ENCODE measurements around the gene STK32B.
"Not testable (repeated sequence)": the region's sequence is repeated elsewhere in the genome, so short reads cannot be mapped to it uniquely, and the experiment has no call there.

GRCh38 chr4:5298000-5298787 lies 246.9 kb downstream of the STK32B start:
- TF ChIP-seq EZH2 (IDR thresholded peaks at IDR 0.05; ENCODE audit: low read length, unreplicated experiment); CTCF (conservative IDR thresholded peaks at IDR 0.05; ENCODE audit: low read depth, low read length); EZH2phosphoT487 (IDR thresholded peaks at IDR 0.05; ENCODE audit: borderline replicate concordance, low read length): not testable (repeated sequence)
